HCT116 (cell line): ENCODE measurements around the gene HELZ2. TPM values are rescaled to one million over a fixed set of nuclear protein-coding genes. Genes with fewer than 3 reads are reported as not detected.

Experiments used
- ATAC-seq: fragments of 200-7000 bp; cut with Tn5 transposase; 2 replicates; pipeline ENCODE4 v1.9.1; 2020; ENCODE audit warnings: mild to moderate bottlenecking, moderate library complexity
- BruUV-seq: library from RNA; stranded (reverse); fragments of 400-500 nt; replicated peaks from 2 replicates; lab custom pipeline; 2021; lab: Mats Ljungman, UMichigan
- CTCF ChIA-PET: fragments of 300-600 bp; sonication (Branson Sonifier 250); formaldehyde crosslinking; loops from one replicate; lab custom pipeline; 2021; ENCODE audit warnings: antibody characterized with exemption; lab: Charles Lee
- POLR2A ChIA-PET: fragments of 300-600, 350-600 bp; sonication (Branson Sonifier 250); formaldehyde crosslinking; loops from one replicate; lab custom pipeline; 2021; ENCODE audit warnings: antibody characterized with exemption; lab: Charles Lee
- RAD21 ChIA-PET, 2 experiments: fragments of 300-600 bp; sonication (Branson Sonifier 250); formaldehyde crosslinking; loops; one replicate each; lab custom pipeline; 2023; ENCODE audit warnings: low total read pairs in 2 of 2; ENCODE audit not compliant: uncharacterized antibody in 2 of 2, unreplicated experiment in 2 of 2, low non-redundant PET in 1 of 2; lab: Charles Lee
- DNase-seq: peaks from one replicate; pipeline ENCODE4 v3.0.0-alpha.2; 2010; ENCODE audit warnings: low read depth, low spot score
- H2AFZ ChIP-seq: fragments of 200-600 bp; shearing (Covaris generic), sonication (generic); 2 replicates; pipeline ENCODE4 v1.6.1; 2017; ENCODE audit warnings: low read depth, mixed run types, mixed read lengths, antibody characterized with exemption, low read length; ENCODE audit not compliant: poor library complexity, severe bottlenecking
- H3K27ac ChIP-seq: 2 replicates; pipeline ENCODE4 v1.5.1; 2012; ENCODE audit warnings: low read depth, low read length
- H3K27me3 ChIP-seq: fragments of 200-600 bp; sonication (generic); 2 replicates; pipeline ENCODE4 v1.6.1; 2016; ENCODE audit warnings: mixed run types, low read length, mixed read lengths; ENCODE audit not compliant: insufficient read depth
- H3K36me3 ChIP-seq, 2 experiments: fragments of 200-500 bp in 1 of 2; fragments of 200-600 bp in 1 of 2; sonication (Bioruptor generic) in 1 of 2; sonication (generic) in 1 of 2; 2 replicates each; pipeline versions ENCODE4 v1.5.1 to v1.6.1; 2014 to 2016; ENCODE audit warnings: low read length in 2 of 2, inconsistent platforms in 1 of 2, mixed read lengths in 1 of 2, mixed run types in 1 of 2; ENCODE audit not compliant: insufficient read depth in 2 of 2, control insufficient read depth in 1 of 2
- H3K4me1 ChIP-seq, 2 experiments: fragments of 200-600 bp in 1 of 2; sonication (generic) in 1 of 2; 2 replicates each; pipeline versions ENCODE4 v1.5.1 to v1.6.1; 2012 to 2017; ENCODE audit warnings: low read length in 2 of 2, inconsistent platforms in 1 of 2, mild to moderate bottlenecking in 1 of 2, mixed read lengths in 1 of 2, mixed run types in 1 of 2, moderate library complexity in 1 of 2; ENCODE audit not compliant: insufficient read depth in 2 of 2, control insufficient read depth in 1 of 2
- H3K4me2 ChIP-seq: fragments of 200-600 bp; sonication (generic); 2 replicates; pipeline ENCODE4 v1.6.1; 2017; ENCODE audit warnings: mixed run types, low read length, mixed read lengths
- H3K4me3 ChIP-seq, 2 experiments: fragments of 200-600 bp in 1 of 2; sonication (generic) in 1 of 2; replicated peaks in 1 of 2; 2 replicates each; pipeline ENCODE4 v1.5.1; 2011 to 2016; ENCODE audit warnings: low read length in 2 of 2, control low read depth in 1 of 2, low read depth in 1 of 2, mild to moderate bottlenecking in 1 of 2, mixed read lengths in 1 of 2, mixed run types in 1 of 2
- H3K79me2 ChIP-seq: fragments of 200-600 bp; sonication (generic); 2 replicates; pipeline ENCODE4 v1.6.1; 2017; ENCODE audit warnings: mild to moderate bottlenecking, mixed run types, low read length, moderate library complexity, mixed read lengths; ENCODE audit not compliant: insufficient read depth
- H3K9ac ChIP-seq: fragments of 200-600 bp; sonication (generic); 2 replicates; pipeline ENCODE4 v1.6.1; 2016; ENCODE audit warnings: low read length, mixed read lengths
- H3K9me2 ChIP-seq: fragments of 200-600 bp; sonication (generic), shearing (Covaris generic); 2 replicates; pipeline ENCODE4 v1.6.1; 2017; ENCODE audit warnings: mixed run types, mild to moderate bottlenecking, moderate library complexity; ENCODE audit not compliant: insufficient read depth
- H3K9me3 ChIP-seq, 2 experiments: fragments of 200-500 bp in 1 of 2; fragments of 200-600 bp in 1 of 2; sonication (Bioruptor generic) in 1 of 2; sonication (generic) in 1 of 2; 2 replicates each; pipeline ENCODE4 v1.6.1; 2014 to 2017; ENCODE audit warnings: low read length in 2 of 2, mixed read lengths in 2 of 2, inconsistent platforms in 1 of 2, low read depth in 1 of 2, mild to moderate bottlenecking in 1 of 2, mixed run types in 1 of 2, moderate library complexity in 1 of 2; ENCODE audit not compliant: control insufficient read depth in 1 of 2, insufficient read depth in 1 of 2
- H4K20me1 ChIP-seq: fragments of 200-600 bp; sonication (generic), shearing (Covaris generic); 2 replicates; pipeline ENCODE4 v1.6.1; 2017; ENCODE audit warnings: mixed run types, mild to moderate bottlenecking, moderate library complexity; ENCODE audit not compliant: insufficient read depth
- ATF3 ChIP-seq: IDR thresholded peaks from 2 replicates; pipeline ENCODE4 v1.6.1; 2012
- CBX3 ChIP-seq: IDR thresholded peaks from 2 replicates; pipeline ENCODE4 v1.6.1; 2012; ENCODE audit warnings: low read depth
- EGR1 ChIP-seq: IDR thresholded peaks from 2 replicates; pipeline ENCODE4 v1.6.1; 2012; ENCODE audit warnings: low read depth
- ELF1 ChIP-seq: IDR thresholded peaks from 2 replicates; pipeline ENCODE4 v1.6.1; 2012; ENCODE audit warnings: low read depth, borderline replicate concordance
- EZH2 ChIP-seq: fragments of 200-600 bp; sonication (generic); IDR thresholded peaks from 2 replicates; pipeline ENCODE4 v1.6.1; 2017; ENCODE audit warnings: antibody characterized with exemption, mixed run types
- FOSL1 ChIP-seq: IDR thresholded peaks from 2 replicates; pipeline ENCODE4 v1.6.1; 2012; ENCODE audit warnings: low read depth
- JUND ChIP-seq: IDR thresholded peaks from 2 replicates; pipeline ENCODE4 v1.6.1; 2012
- POLR2A ChIP-seq: IDR thresholded peaks from 2 replicates; pipeline ENCODE4 v1.7.0; 2011; ENCODE audit warnings: borderline replicate concordance; ENCODE audit not compliant: insufficient read depth, insufficient read length; ENCODE audit errors: extremely low read depth
- SIN3A ChIP-seq: IDR thresholded peaks from 2 replicates; pipeline ENCODE4 v1.6.1; 2012; ENCODE audit warnings: low read depth
- TCF7L2 ChIP-seq: IDR thresholded peaks from 2 replicates; pipeline ENCODE4 v1.7.0; 2011; ENCODE audit warnings: borderline replicate concordance, inconsistent platforms; ENCODE audit not compliant: insufficient read depth, insufficient read length; ENCODE audit errors: extremely low read depth
- YY1 ChIP-seq: IDR thresholded peaks from 2 replicates; pipeline ENCODE4 v1.6.1; 2011; ENCODE audit warnings: low read length, low read depth, moderate library complexity, mild to moderate bottlenecking; ENCODE audit not compliant: insufficient replicate concordance; ENCODE audit errors: extremely low read depth
- ZFX ChIP-seq: fragments of 450-650 bp; IDR thresholded peaks from 2 replicates; pipeline ENCODE4 v1.6.1; 2017
- ZNF274 ChIP-seq: fragments of 200-500 bp; sonication (Bioruptor generic); IDR thresholded peaks from 2 replicates; pipeline ENCODE4 v1.6.1; 2014; ENCODE audit warnings: mild to moderate bottlenecking, low read depth, low read length, inconsistent platforms
- intact Hi-C: fragments of 100-400 bp; cut with micrococcal nuclease; formaldehyde crosslinking; loops from 2 replicates; pipeline ENCODE4 v1.10.0; 2022
- total RNA-seq: library from RNA; stranded (reverse); gene quantifications from one replicate; pipeline ENCODE4 v1.2.1, GENCODE V29; 2021; ENCODE audit not compliant: unreplicated experiment
- TF ChIP-seq, protein P1 (sequence below): IDR thresholded peaks from 2 replicates; pipeline ENCODE4 v1.6.1; 2011; ENCODE audit warnings: mild to moderate bottlenecking, low read length, moderate library complexity; ENCODE audit not compliant: insufficient replicate concordance; ENCODE audit errors: extremely low read depth

Gene HELZ2
- total RNA-seq, 1 experiment from 2014 or later, result 44.0 TPM

DNA sequence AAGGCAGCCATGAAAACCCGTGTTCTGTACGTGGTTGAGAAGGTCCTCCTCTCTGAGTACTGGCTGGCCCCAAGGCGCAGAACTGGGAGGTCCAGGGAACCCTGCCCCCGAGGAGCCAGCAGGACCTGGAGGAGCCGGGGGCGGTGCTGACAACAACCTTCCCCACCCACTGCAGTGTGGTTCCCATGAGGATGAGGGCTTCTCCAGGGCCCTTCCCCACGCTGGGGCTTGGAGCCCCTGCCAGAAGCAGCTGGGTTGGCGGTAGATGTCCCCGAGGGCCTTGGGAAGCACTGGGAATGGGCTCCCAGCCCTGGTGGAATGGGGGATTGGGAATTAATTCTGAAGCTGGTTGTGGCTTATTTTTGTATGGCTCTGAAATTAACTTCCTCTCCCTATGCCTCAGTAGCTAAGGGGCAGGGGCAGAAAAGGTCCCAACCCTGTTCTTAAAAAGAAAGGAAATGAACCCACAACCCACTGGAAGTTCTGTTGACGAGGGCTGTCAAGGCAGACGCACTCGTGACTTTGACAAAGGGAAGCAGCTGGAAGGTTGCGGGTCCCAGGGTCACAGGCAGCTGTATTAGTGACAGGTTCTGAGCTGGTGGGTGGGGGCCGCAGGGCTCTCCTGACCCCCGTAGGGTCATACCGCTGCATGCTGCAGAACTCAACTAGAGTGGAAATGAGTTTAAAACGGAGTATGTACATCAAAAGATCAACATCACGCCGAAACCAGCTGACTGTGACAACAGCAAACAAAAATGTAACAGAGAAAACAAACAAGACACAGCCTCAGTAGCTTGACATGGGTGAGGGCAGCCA, 13.9 kb upstream of the HELZ2 start:
- Histone ChIP-seq H3K4me1 (no peaks in the 10 kb centered on the region), H3K4me3 (no peak overlapping the region), H3K4me2 (no peak overlapping the region), H3K36me3 (no peaks in the 10 kb centered on the region), H3K27me3 (no peaks in the 10 kb centered on the region), H3K9me3 (no peaks in the 10 kb centered on the region), H3K27ac (no peak overlapping the region), H3K79me2 (no peaks in the 10 kb centered on the region), H4K20me1 (no peaks in the 10 kb centered on the region), H2AFZ (no peak overlapping the region), H3K9ac (no peak overlapping the region), H3K9me2 (no peaks in the 10 kb centered on the region)
- BruUV-seq, result no TSS peak
- no peak for DNase-seq
- TF ChIP-seq FOSL1, result no peak
- no peak for TF ChIP-seq EZH2
- no peak for TF ChIP-seq EGR1
- no peak for TF ChIP-seq ZNF274
- no peak for TF ChIP-seq ATF3
- TF ChIP-seq SIN3A, result no peak
- TF ChIP-seq POLR2A, result no peak
- TF ChIP-seq ELF1, result no peak
- TF ChIP-seq TCF7L2, result no peak
- no peak for TF ChIP-seq JUND
- no peak for TF ChIP-seq YY1
- no peak for TF ChIP-seq ZFX
- no peak for TF ChIP-seq CBX3
- TF ChIP-seq, protein P1, sequence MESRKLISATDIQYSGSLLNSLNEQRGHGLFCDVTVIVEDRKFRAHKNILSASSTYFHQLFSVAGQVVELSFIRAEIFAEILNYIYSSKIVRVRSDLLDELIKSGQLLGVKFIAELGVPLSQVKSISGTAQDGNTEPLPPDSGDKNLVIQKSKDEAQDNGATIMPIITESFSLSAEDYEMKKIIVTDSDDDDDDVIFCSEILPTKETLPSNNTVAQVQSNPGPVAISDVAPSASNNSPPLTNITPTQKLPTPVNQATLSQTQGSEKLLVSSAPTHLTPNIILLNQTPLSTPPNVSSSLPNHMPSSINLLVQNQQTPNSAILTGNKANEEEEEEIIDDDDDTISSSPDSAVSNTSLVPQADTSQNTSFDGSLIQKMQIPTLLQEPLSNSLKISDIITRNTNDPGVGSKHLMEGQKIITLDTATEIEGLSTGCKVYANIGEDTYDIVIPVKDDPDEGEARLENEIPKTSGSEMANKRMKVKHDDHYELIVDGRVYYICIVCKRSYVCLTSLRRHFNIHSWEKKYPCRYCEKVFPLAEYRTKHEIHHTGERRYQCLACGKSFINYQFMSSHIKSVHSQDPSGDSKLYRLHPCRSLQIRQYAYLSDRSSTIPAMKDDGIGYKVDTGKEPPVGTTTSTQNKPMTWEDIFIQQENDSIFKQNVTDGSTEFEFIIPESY, result no peak
- ChIA-PET RAD21 (no interaction called here), POLR2A (no interaction called here), CTCF (no interaction called here)
- intact Hi-C loops, result no loop called here
- no peak for ATAC-seq
